Epithelial cell of esophagus (primary cell): Measurements from ENCODE around the gene CDS2.
A peak's percentile ranks its signal among the peaks of the same experiment; 100 is the strongest.

ENCODE experiments used
- DNase-seq: peaks from one replicate; pipeline ENCODE4 v3.0.0; 2010; ENCODE audit warnings: low read depth
- H3K4me3 ChIP-seq: 2 replicates; pipeline ENCODE4 v1.5.1; 2011; ENCODE audit warnings: mild to moderate bottlenecking, low read length, control low read depth
- CTCF ChIP-seq: IDR thresholded peaks from 2 replicates; pipeline ENCODE4 v1.5.1; 2011; ENCODE audit warnings: low read depth, mild to moderate bottlenecking, low read length, control low read depth, inconsistent platforms; ENCODE audit not compliant: insufficient read depth; ENCODE audit errors: missing control alignments

The CDS2 gene

DNA sequence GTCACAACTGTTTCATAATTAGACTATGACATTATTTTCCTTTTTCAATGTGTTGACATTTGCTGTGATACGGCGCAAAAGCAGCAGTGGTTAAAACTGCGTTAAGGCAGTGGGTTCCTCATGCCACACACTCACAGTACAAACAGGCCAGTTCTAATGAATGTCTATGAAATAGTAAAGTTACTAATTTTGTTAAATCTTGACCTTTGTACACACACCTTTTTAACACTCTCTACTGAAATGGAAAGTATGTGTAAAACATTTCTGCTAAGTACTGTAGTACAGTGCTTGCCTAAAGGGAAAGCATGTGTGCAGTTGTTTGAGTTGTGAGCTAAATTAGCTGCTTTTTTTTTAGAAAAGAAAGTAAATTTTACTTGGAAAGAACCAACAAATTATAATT, 60.3 kb downstream of the CDS2 start:
- DNase-seq = no peak
- no peak overlapping the region for H3K4me3 ChIP-seq
- no peak for TF ChIP-seq CTCF

DNA sequence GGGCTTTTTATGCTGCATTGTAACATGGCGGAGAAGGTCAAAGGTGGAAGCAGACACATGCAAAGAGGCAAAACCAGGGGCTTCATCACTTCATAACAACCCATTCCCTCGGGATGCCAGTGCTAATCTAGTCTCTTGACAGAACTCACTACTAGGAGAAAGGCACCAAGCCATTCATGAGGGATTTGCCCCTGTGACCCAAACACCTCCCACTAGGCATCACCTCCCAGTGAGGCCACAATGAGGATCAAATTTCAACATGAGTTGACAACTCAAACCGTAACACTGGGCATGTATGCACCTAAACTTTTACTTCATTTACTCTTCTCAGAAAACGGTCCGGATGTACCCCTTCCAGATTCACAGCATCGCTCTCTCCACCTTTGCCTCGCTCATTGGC, 61.9 kb downstream of the CDS2 start:
- no peak overlapping the region for H3K4me3 ChIP-seq
- no peak for TF ChIP-seq CTCF
- no peak for DNase-seq

DNA sequence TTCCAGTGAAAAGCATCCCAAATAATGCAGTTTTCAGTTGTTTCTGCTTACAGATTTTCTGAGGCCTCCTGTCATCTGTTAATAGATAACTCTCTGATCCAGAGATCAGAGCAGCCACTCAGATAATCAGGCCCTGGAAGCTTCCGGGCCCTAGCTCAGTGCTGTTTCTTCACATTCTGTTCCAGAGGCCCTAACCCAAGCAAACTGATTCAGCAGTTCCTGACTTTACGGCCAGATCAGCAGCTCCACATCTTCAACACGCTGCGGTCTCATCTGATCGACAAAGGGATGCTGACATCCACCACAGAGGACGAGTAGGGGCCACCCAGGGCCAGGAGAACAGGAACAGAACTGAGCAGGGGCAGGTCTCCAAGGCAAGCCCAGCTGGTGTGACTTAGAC, 63.1 kb downstream of the CDS2 start:
- no peak for TF ChIP-seq CTCF
- DNase-seq = no peak

DNA sequence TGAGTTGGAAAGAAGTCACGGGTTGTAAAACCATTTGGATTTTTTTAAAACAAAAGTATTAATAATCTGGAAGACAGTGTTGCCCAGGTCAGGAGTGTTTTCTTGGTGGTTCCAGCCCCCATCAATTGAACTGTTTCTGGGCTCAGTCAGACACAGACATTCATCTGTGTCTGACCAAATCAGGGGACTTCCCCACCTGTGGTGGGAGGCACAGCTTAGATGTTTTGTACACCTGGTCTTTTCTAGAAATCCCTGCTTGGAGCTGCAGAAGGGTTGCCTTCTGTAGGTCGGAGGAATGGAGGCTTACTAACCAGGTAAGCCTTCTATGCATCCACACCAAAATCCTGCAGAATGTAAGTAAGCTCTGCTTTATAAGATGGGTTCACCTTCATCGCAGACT, 63.6 kb downstream of the CDS2 start:
- no peak for DNase-seq
- no peak overlapping the region for H3K4me3 ChIP-seq
- no peak for TF ChIP-seq CTCF

More for the DNA sequence above, 63.1 kb downstream of the CDS2 start:
- no peak overlapping the region for H3K4me3 ChIP-seq

GRCh38 chr20:5191829-5192569, 65.2 kb downstream of the CDS2 start:
- H3K4me3 ChIP-seq = no peak overlapping the region
- peak; percentile 82 for DNase-seq
- peak; percentile 79 for TF ChIP-seq CTCF

DNA sequence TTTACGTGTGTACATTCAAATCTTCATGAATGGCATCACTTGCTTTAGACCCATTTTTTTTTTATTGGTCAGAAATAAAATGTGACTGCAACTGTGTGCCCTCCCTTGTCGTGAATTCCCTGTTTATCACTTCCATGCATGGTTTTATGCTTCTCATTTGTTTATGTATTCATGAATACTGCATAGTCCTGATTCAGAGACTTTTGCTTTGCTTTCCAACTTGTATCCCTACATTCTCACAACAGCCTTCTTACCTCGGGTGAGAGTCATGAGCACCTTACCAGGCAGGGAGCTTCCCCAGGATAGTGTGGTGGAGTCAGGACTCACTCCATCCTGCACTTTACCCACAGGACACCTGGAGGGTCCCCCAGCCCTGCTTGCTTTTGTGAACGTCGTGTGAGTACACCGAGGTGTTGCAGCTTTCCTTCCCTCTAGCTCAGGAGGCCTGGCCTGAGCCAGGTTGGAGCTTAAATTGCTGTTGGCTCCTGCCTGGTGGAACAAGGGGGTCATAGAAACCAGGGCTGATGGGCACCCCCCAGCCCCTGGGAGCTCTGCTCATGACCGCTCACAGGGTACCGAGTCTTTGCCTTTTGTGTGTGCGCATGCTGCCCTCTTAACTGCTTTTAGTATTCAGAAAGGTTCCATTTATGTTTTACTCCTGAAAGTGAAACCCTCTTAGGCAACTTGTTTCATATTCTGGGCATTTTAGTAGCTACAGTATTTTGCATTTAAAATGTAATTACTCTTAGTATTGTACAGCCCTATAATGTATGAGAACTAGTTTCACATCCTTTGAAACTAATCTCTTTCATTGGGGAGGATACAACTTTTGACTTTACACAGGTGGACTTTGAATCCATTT, 66.0 kb downstream of the CDS2 start:
- no peak for TF ChIP-seq CTCF
- no peak for DNase-seq
- H3K4me3 ChIP-seq = no peak overlapping the region
